Astrocyte of the spinal cord (primary cell): ENCODE results near the gene GTF2B.
"Not testable (repeated sequence)": the region's sequence is repeated elsewhere in the genome, so short reads cannot be mapped to it uniquely, and the experiment has no call there.

Experiments used
- DNase-seq: peaks from one replicate; pipeline ENCODE4 v3.0.0; 2011; ENCODE audit warnings: low read depth, low spot score
- H3K4me3 ChIP-seq: 2 replicates; pipeline ENCODE4 v1.5.1; 2011; ENCODE audit warnings: low read depth, mild to moderate bottlenecking, low read length, moderate library complexity
- in situ Hi-C: cut with HindIII; loops from 2 replicates; pipeline ENCODE4 v1.10.0; 2017; ENCODE audit warnings: low sequenced_read_pairs
- TF ChIP-seq, protein P1 (sequence below): IDR thresholded peaks from 2 replicates; pipeline ENCODE4 v1.5.1; 2012; ENCODE audit warnings: low read depth, mild to moderate bottlenecking, low read length, inconsistent platforms

The GTF2B gene

DNA sequence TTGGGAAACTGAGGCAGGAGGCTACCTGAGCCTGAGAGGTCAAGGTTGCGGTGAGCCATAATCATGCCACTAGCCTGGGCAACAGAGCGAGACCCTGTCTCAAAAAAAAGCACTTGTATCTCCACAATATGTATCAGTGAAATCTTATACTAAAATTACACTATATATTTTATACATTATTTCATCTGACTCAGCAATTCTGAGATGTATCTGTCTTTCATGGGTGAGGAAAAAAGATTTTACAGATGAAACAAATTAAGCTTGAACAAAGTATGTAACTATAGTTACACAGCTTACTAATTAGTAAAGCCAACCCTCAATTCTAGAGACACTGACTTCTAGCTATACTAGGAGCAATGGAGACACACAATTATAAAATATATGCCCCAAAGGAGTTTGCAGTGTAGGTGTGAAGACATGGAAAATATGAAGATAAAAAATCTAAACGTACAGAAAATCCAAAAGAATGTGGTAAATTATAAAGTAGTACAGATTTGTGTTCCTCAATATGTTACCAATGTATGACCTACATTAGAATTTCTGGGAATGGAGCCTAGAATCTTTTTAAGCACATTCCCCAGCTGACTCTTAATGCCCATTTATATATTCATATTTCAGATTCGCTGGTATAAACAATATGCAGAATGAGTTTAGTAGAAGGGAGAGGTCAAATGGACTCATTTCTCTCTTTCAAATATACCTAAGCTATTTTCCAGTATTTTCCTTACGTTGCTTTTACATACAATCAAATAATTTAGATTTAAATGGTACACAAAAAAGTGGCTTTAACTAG, 14.6 kb downstream of the GTF2B start:
- no peak overlapping the region for H3K4me3 ChIP-seq
- TF ChIP-seq, protein P1, sequence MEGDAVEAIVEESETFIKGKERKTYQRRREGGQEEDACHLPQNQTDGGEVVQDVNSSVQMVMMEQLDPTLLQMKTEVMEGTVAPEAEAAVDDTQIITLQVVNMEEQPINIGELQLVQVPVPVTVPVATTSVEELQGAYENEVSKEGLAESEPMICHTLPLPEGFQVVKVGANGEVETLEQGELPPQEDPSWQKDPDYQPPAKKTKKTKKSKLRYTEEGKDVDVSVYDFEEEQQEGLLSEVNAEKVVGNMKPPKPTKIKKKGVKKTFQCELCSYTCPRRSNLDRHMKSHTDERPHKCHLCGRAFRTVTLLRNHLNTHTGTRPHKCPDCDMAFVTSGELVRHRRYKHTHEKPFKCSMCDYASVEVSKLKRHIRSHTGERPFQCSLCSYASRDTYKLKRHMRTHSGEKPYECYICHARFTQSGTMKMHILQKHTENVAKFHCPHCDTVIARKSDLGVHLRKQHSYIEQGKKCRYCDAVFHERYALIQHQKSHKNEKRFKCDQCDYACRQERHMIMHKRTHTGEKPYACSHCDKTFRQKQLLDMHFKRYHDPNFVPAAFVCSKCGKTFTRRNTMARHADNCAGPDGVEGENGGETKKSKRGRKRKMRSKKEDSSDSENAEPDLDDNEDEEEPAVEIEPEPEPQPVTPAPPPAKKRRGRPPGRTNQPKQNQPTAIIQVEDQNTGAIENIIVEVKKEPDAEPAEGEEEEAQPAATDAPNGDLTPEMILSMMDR, result no peak
- DNase-seq, result no peak
- in situ Hi-C loops, result no loop called here

DNA sequence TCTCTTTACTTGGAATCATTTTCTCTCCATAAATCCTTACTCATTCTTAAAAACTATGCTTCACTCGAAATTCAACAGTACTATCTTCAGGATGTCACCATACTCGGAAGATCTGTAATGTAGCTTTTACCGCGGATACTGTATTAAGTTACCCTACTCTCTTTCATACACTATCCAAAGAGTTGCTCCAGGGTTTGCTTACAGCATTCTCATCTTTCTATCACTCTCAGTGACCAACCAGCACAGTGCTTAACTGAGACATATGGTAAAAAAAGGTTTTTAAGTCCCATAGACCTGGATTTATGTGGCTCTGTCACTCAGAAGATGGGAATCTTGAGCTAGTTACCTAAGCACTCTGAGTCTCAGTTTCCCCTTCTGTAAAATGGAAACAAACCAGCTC, 15.8 kb downstream of the GTF2B start:
- TF ChIP-seq, protein P1, result no peak
- in situ Hi-C loops, result no loop called here
- DNase-seq, result no peak
- no peak overlapping the region for H3K4me3 ChIP-seq

DNA sequence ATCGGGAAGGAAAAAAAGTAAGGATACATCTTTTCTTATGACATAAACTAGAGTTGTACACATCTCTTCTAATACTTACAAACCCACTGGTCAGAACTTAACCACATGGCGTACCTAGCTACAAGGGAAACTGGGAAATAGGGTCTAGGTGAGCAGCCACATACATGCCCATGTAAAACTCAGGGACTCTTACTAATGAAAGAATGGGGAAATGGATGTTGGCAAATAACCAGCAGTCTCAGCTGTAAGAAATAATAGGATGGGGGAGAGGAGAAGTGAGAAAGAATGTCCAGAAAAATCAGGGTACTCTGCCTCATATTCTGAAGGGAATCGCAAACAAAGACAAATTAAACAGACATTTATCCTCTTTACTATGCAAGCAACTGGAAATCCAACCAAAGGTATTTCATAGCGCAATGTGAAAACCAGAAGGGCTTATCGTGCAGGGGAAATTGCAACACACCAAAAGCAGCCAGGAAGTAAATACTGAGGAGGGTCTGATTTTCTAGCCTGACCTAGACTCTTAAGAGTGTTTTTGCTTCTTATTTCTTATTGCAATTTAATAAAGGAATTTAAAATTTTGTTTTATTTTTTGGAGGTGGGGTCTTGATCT, 17.5 kb downstream of the GTF2B start:
- no peak overlapping the region for H3K4me3 ChIP-seq
- TF ChIP-seq, protein P1, result no peak
- in situ Hi-C loops, result no loop called here
- DNase-seq, result no peak

DNA sequence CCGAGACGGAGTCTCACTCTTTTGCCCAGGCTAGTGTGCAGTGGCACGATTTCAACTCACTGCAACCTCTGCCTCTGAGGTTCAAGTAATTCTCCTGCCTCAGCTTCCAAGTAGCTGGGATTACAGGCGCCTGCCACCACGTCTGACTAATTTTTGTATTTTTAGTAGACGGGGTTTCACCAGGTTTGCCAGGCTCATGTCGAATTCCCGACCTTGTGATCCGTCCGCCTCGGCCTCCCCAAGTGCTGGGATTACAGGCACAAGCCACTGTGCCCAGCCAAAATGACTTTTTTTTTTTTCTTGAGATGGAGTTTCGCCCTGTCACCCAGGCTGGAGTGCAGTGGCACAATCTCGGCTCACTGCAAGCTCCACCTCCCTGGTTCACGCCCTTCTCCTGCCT, 21.7 kb downstream of the GTF2B start:
- in situ Hi-C loops, result not testable (repeated sequence)

DNA sequence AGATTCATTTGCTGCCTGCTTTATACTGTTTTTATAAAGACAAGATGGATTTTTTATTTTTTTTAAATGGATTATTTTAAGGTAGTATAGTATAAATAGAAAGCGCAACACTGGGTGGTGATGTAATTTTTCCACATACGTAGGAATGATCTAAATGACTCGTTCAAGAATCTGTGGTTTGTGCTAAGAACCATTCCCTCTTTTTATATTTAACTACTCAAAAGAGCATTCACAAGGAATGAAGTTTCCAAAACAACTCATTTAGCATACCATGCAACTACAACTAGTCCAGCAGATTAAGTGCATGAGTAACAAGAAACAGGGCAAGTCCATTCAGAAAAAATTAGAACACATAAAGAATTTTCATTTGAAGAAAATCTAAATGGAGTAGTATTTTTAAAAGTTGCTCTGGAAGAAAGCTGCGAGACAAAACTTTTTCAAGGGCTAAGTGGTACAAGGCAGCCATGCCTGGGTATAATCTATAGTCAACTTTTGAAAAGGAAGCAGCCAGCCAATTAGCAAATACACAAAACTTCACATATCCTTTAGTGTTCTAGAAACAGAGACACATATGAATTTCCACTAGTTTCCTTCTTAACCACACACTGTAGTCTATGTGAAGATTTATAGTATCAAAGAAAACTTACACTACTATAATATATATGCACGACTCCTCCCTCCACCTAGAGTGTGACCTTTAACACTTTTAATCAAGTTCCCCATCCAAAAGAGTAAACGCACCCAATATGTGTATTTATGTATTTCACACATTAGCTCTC, 23.4 kb downstream of the GTF2B start:
- TF ChIP-seq, protein P1, result no peak
- no peak overlapping the region for H3K4me3 ChIP-seq
- in situ Hi-C loops, result no loop called here
- peak; percentile 89 for DNase-seq

More for the DNA sequence above, 21.7 kb downstream of the GTF2B start:
- DNase-seq, H3K4me3 ChIP-seq: not testable (repeated sequence)

DNA sequence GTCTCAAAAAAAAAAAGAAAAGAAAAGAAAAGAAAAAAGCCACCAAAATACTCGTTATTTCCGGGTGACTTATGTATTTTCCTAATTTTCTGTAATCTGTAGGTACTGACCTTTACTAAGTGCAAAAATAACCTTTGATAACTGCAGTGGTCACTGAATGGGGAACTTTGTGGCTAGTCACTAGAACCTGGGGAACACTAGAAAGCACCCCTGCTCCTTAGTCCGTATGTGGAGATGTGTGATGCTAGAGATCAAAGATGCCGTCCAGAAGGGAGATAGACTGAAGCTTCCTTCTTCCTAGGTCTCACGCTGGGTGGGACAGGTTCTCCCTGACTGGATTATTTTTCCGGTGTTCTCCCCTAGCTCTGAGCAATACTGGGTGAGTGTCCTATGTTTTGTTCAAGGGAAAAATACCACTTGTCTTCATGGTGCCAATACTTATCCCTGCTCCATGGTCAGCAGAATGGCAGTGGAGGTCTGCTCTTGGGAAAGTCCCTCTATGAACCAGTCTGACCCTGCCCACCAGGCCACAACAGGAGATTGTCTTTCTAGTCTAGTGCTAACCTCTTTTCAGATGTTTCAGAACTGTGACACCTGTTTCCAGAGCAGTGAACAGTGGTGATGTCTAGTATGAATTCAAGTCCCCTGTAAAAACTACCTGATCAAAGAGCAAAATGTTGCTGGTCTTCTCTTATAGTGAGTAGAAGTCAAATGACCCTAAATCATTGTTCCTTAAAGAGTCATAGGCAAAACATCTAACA, 39.9 kb downstream of the GTF2B start:
- DNase-seq, result no peak
- in situ Hi-C loops, result no loop called here
- H3K4me3 ChIP-seq, result no peak overlapping the region
- TF ChIP-seq, protein P1, result no peak
